ENCODE results near the gene ZBTB34.

The ZBTB34 gene

DNA sequence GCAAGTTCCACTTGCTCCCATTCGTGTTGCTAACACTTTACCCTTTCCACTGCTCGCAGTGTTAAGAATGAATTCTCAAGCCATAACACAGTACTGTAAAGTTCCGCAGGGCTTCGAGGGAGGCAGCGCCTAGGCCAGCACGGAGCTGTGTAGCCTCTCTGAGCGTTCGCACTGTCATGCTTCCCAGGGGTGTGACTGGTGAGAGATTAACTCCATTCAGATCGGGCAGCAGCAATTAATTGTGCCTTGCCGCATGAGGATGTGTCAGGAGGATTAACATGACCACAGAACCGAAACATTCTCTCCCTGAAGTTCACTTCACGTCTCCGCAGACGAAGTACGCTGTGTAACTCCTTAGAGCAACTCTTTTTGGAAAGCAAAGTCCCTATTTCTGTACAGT lies 23.2 kb downstream of the ZBTB34 start:
- TF ChIP-seq EZH2phosphoT487 (IDR thresholded peaks at IDR 0.05; ENCODE audit: borderline replicate concordance, low read length), result no peak
- TF ChIP-seq, protein P1, sequence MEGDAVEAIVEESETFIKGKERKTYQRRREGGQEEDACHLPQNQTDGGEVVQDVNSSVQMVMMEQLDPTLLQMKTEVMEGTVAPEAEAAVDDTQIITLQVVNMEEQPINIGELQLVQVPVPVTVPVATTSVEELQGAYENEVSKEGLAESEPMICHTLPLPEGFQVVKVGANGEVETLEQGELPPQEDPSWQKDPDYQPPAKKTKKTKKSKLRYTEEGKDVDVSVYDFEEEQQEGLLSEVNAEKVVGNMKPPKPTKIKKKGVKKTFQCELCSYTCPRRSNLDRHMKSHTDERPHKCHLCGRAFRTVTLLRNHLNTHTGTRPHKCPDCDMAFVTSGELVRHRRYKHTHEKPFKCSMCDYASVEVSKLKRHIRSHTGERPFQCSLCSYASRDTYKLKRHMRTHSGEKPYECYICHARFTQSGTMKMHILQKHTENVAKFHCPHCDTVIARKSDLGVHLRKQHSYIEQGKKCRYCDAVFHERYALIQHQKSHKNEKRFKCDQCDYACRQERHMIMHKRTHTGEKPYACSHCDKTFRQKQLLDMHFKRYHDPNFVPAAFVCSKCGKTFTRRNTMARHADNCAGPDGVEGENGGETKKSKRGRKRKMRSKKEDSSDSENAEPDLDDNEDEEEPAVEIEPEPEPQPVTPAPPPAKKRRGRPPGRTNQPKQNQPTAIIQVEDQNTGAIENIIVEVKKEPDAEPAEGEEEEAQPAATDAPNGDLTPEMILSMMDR (IDR thresholded peaks at IDR 0.05; ENCODE audit: low read depth, low read length, poor library complexity, severe bottlenecking), result no peak
- Histone ChIP-seq H3F3A (ENCODE audit: control insufficient read depth, insufficient read depth) (no peaks in the 10 kb centered on the region), H3K9me3 (ENCODE audit: control insufficient read depth, insufficient read depth, low read length) (no peaks in the 10 kb centered on the region), H3K4me2 (ENCODE audit: low read length) (no peak overlapping the region), H3K9me2 (replicated peaks; ENCODE audit: control insufficient read depth, low read length) (no peaks in the 10 kb centered on the region), H4K20me1 (ENCODE audit: control insufficient read depth, insufficient read depth, low read depth, low read length) (peaks cover 2% of the 10 kb centered on the region), H3K79me2 (ENCODE audit: control insufficient read depth, low read length) (no peaks in the 10 kb centered on the region; the same call in 1 of the 2 replicates), H3K36me3 (ENCODE audit: control insufficient read depth, low read length) (peaks cover 20% of the 10 kb centered on the region), H3K27ac (ENCODE audit: low read depth, low read length) (no peak overlapping the region), H3K27me3 (ENCODE audit: control insufficient read depth, low read length) (no peaks in the 10 kb centered on the region), H3K4me3 (ENCODE audit: low read length) (no peak overlapping the region), H3K4me1 (ENCODE audit: control insufficient read depth, low read length) (no peaks in the 10 kb centered on the region)

DNA sequence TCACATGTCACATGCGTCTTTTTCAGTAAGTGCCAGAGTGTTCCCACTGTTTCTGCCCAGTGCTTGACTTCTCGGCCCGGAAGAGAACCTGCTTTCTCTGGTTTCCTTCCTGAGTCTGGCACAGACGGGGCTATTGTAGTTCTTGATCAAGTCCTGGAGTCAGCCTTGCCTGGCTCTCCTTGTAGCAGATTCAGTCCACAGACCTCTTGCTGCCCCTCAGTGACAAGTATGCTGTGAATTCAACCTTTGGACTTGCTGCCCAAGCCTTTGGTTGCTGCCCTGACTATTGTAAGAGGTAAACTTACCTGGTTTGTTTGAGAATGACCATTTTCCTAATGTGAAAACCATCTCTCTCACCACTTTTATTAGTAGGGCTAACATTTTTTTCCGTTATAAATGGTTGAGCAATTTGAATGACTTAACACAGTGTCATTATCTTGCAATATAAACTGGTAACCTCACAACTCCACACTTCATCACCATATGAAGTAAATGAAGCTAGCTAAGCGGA lies 24.7 kb downstream of the ZBTB34 start:
- Histone ChIP-seq H3K36me3 (ENCODE audit: control insufficient read depth, low read length) (peaks cover 9% of the 10 kb centered on the region), H4K20me1 (ENCODE audit: control insufficient read depth, insufficient read depth, low read depth, low read length) (peaks cover 2% of the 10 kb centered on the region), H3K4me3 (ENCODE audit: low read length) (no peak overlapping the region), H3K4me1 (ENCODE audit: control insufficient read depth, low read length) (no peaks in the 10 kb centered on the region), H3K27me3 (ENCODE audit: control insufficient read depth, low read length) (no peaks in the 10 kb centered on the region), H3F3A (ENCODE audit: control insufficient read depth, insufficient read depth) (no peaks in the 10 kb centered on the region), H3K27ac (ENCODE audit: low read depth, low read length) (no peak overlapping the region), H3K9me2 (replicated peaks; ENCODE audit: control insufficient read depth, low read length) (no peaks in the 10 kb centered on the region), H3K79me2 (ENCODE audit: control insufficient read depth, low read length) (no peaks in the 10 kb centered on the region), H3K4me2 (ENCODE audit: low read length) (no peak overlapping the region), H3K9me3 (ENCODE audit: control insufficient read depth, insufficient read depth, low read length) (no peaks in the 10 kb centered on the region)
- TF ChIP-seq, protein P1 (IDR thresholded peaks at IDR 0.05; ENCODE audit: low read depth, low read length, poor library complexity, severe bottlenecking), result no peak
- TF ChIP-seq EZH2phosphoT487 (IDR thresholded peaks at IDR 0.05; ENCODE audit: borderline replicate concordance, low read length), result no peak

DNA sequence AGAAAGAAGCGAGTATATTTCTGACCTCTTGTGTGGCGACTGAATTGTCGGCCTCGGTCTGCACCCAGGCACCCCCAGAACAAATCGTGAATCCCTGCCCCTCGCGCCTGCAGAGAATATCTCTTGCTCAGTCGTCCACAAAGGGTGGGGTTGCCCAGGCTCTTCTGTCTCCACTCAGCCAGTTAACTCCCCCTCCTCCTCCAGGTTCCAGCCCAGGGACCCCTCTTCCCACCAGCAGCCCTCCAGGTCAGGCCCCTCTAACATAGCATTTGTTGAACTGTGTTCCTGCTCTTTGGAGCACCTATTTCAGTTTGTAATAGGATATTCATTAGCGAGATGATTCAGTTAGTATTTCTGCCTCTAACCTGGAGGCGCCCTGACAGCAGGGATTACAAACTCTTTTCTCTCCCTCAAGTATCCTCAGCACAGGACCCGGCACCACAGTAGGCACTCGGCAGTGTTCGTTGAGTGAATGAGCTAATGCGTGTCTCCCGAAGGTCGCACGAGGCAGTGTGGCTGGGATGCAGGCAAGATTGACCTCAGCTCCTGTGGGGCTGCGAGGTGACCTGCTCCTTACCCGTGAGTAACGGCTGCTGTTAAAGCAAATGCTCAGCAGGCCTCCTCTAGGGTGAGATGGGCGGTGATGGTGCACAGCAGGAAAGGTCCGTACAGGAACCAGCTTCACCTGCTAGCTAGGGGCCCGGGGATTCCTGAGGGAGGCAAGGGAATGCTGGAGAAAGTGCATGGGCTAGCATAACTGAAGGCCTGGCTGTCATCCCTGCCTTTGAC lies 25.8 kb downstream of the ZBTB34 start:
- TF ChIP-seq, protein P1 (IDR thresholded peaks at IDR 0.05; ENCODE audit: low read depth, low read length, poor library complexity, severe bottlenecking), result no peak
- no peak for TF ChIP-seq EZH2phosphoT487 (IDR thresholded peaks at IDR 0.05; ENCODE audit: borderline replicate concordance, low read length)
- no peaks in the 10 kb centered on the region; the same call in 1 of the 2 replicates for H3K36me3 ChIP-seq (ENCODE audit: control insufficient read depth, low read length)
- no peak overlapping the region for H3K27ac ChIP-seq (ENCODE audit: low read depth, low read length)
- H3K79me2 ChIP-seq (ENCODE audit: control insufficient read depth, low read length), result no peaks in the 10 kb centered on the region
- H3K9me2 ChIP-seq (replicated peaks; ENCODE audit: control insufficient read depth, low read length), result no peaks in the 10 kb centered on the region
- H3F3A ChIP-seq (ENCODE audit: control insufficient read depth, insufficient read depth), result no peaks in the 10 kb centered on the region
- no peaks in the 10 kb centered on the region for H3K9me3 ChIP-seq (ENCODE audit: control insufficient read depth, insufficient read depth, low read length)
- no peak overlapping the region for H3K4me3 ChIP-seq (ENCODE audit: low read length)
- H4K20me1 ChIP-seq (ENCODE audit: control insufficient read depth, insufficient read depth, low read depth, low read length), result peaks cover 2% of the 10 kb centered on the region
- no peaks in the 10 kb centered on the region for H3K27me3 ChIP-seq (ENCODE audit: control insufficient read depth, low read length)
- no peaks in the 10 kb centered on the region for H3K4me1 ChIP-seq (ENCODE audit: control insufficient read depth, low read length)
- H3K4me2 ChIP-seq (ENCODE audit: low read length), result no peak overlapping the region

All from DOHH2 (cell line).